WI38 (cell line): ENCODE measurements around the gene ANKRD34A.
A peak's percentile ranks its signal among the peaks of the same experiment; 100 is the strongest.

Experiments
- H3K4me3 ChIP-seq: 2 replicates; pipeline ENCODE4 v1.5.1; 2011; ENCODE audit warnings: low read depth, mild to moderate bottlenecking, control low read depth, low read length
- CTCF ChIP-seq: IDR thresholded peaks from 2 replicates; pipeline ENCODE4 v1.5.1; 2012; ENCODE audit warnings: low read depth, mild to moderate bottlenecking, control low read depth, low read length

ANKRD34A gene

GRCh38 chr1:145994391-145995120, 30.2 kb upstream of the ANKRD34A start:
- no peak for TF ChIP-seq CTCF
- H3K4me3 ChIP-seq, result peak overlapping the region; percentile 100

GRCh38 chr1:145993618-145994390, 29.4 kb upstream of the ANKRD34A start:
- no peak for TF ChIP-seq CTCF
- H3K4me3 ChIP-seq, result peak overlapping the region; percentile 100

DNA sequence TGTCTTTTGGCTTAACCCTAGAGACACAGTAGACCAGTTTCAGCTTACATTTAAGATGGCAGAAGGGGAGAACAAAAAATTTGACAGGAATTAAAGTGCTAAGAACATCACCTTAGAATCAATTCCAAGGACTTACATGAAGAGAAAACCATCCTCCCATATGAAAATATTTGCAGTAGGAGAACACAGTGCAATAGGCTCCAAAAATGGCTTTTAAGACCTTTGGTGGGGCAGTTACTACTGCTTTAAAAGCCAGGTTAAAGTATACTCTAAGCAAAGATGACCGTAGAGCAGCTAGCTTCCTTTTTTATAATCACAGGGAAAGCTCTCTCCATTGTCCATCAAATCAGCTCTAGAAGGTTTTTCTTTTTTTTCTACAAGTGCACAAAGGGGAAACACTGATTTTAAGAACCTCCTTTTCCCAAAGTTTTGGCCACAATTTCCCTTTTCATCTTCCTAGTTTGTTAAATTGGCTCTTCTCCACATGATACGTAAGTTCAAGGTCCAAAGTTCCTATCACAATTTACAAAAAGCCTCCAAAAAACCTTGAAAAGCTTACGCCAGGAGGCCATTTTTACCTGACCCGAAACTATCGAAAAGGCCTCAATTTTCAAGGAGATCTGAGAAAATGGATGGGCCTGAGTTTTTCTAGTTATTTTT, 28.7 kb upstream of the ANKRD34A start:
- no peak for TF ChIP-seq CTCF
- H3K4me3 ChIP-seq, result peak overlapping the region; percentile 100

DNA sequence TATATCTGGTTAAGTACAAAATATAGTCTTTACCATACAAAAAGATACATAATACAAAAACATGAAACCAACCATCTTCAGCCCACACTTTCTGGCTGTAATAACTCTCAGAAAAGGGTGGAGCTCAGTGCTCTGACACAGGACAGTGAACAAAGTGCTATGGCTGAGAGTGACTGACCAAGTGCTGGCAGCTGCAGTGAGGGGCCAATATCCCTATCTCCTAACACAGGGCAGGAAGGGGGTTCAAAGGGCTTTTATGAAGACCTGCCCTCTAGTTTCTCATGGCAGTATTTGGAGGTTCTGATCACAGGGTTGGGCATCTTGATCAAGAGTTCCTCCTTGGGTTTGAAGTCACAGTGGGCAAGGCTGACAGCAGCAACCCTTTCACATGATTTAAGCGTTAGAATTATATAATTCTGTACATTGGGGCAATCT, 28.1 kb upstream of the ANKRD34A start:
- no peak for TF ChIP-seq CTCF
- H3K4me3 ChIP-seq, result peak overlapping the region; percentile 100; the same call in 1 of the 2 replicates

DNA sequence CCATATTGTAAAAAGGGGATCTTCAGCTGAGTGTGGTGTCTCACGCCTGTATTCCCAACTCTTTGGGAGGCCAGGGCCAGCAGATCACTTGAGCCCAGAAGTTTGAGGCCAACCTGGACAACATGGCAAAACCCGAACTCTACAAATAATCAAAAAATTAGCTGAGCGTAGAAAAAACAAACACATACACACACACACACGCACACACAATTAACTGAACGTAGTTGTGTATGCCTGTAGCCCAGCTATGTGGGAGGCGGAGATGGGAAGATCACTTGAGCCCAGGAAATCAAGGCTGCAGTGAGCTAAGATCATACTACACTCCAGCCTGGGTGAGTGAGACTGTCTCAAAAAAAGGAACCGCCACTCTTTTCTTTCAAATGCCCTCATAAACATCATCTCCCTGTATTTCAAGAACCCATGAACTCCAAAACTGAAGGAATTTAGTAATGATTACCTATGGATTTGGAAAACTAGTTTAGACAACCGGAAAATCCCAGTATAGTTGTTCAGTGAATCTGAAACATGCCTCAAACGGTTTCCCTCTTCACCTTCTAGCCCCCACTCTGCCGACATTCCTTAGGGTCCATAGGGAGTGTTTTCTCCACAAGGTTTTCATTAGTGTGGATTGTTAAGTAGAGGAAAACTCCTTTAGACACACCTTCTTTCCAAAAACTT, 27.5 kb upstream of the ANKRD34A start:
- H3K4me3 ChIP-seq, result no peak overlapping the region
- no peak for TF ChIP-seq CTCF

GRCh38 chr1:145990249-145990855, 26.0 kb upstream of the ANKRD34A start:
- TF ChIP-seq CTCF, result no peak
- no peak overlapping the region for H3K4me3 ChIP-seq
